ENCODE measurements around the gene CD74. TPM values are rescaled to one million over a fixed set of nuclear protein-coding genes. Genes with fewer than 3 reads are reported as not detected.

CD74 gene
- total and polyA plus RNA-seq, 2 of the 8 experiments (the other 6 are each of a cell fraction or from before 2014, with no cell fraction given), result 45.9 to 61.0 TPM

GRCh38 chr5:150436141-150436680, 23.5 kb upstream of the CD74 start (continued):
- peak; percentile 80; the same call in 1 of the 2 replicates for TF ChIP-seq RFX5 (IDR thresholded peaks at IDR 0.05; ENCODE audit: borderline replicate concordance, low read depth, low read length)
- TF ChIP-seq NANOG (IDR thresholded peaks at IDR 0.05; ENCODE audit: insufficient read depth, low read depth, low read length, poor library complexity, severe bottlenecking), result no peak
- TF ChIP-seq JUND (IDR thresholded peaks at IDR 0.05; ENCODE audit: low read length), result no peak
- TF ChIP-seq BCL11A (IDR thresholded peaks at IDR 0.05; ENCODE audit: low read depth in 2 of 2, low read length in 2 of 2), result no peak
- TF ChIP-seq POLR2AphosphoS5 (IDR thresholded peaks at IDR 0.05; ENCODE audit: low read depth, low read length), result no peak
- TF ChIP-seq JUN (IDR thresholded peaks at IDR 0.05; ENCODE audit: low read depth, low read length), result no peak
- TF ChIP-seq BRCA1 (IDR thresholded peaks at IDR 0.05; ENCODE audit: low read depth, low read length), result no peak
- no peak; the same call in 1 of the 2 replicates for TF ChIP-seq KDM1A (IDR thresholded peaks at IDR 0.05; ENCODE audit: borderline replicate concordance, low read length)
- no peak for TF ChIP-seq USF2 (IDR thresholded peaks at IDR 0.05; ENCODE audit: low read length)
- no peak for TF ChIP-seq EP300 (IDR thresholded peaks at IDR 0.05; ENCODE audit: borderline replicate concordance in 1 of 2, low read depth in 2 of 2, low read length in 2 of 2)
- no peak for TF ChIP-seq KDM4A (IDR thresholded peaks at IDR 0.05; ENCODE audit: low read depth, low read length, severe bottlenecking)
- no peak for TF ChIP-seq GABPA (IDR thresholded peaks at IDR 0.05; ENCODE audit: borderline replicate concordance, insufficient read depth, low read length)
- TF ChIP-seq SP4 (IDR thresholded peaks at IDR 0.05; ENCODE audit: low read length), result no peak
- TF ChIP-seq ZNF274 (IDR thresholded peaks at IDR 0.05; ENCODE audit: borderline replicate concordance, extremely low read depth, low read length), result no peak
- TF ChIP-seq NRF1 (IDR thresholded peaks at IDR 0.05; ENCODE audit: low read depth, low read length), result no peak
- no peak for TF ChIP-seq SP1 (IDR thresholded peaks at IDR 0.05; ENCODE audit: low read depth, low read length)
- TF ChIP-seq CTCF (IDR thresholded peaks at IDR 0.05; ENCODE audit: control extremely low read depth in 1 of 3, insufficient read depth in 1 of 3, low read depth in 1 of 3, low read length in 3 of 3), result peak; percentile 85 to 93 (median 88)
- no peak for TF ChIP-seq ATF3 (IDR thresholded peaks at IDR 0.05; ENCODE audit: insufficient read depth, low read depth, low read length)
- TF ChIP-seq SP2 (IDR thresholded peaks at IDR 0.05; ENCODE audit: low read length), result no peak
- TF ChIP-seq HDAC6 (IDR thresholded peaks at IDR 0.05; ENCODE audit: low read depth, low read length), result no peak
- TF ChIP-seq SRF (IDR thresholded peaks at IDR 0.05; ENCODE audit: low read depth, low read length), result no peak
- TF ChIP-seq CREB1 (IDR thresholded peaks at IDR 0.05), result 0 out of 2 replicates have a peak, but pooled peaks have one; percentile 41
